DOHH2 (cell line): ENCODE measurements around the gene HDAC4.
"Not testable (repeated sequence)": the region's sequence is repeated elsewhere in the genome, so short reads cannot be mapped to it uniquely, and the experiment has no call there.

Source experiments
- H3F3A ChIP-seq: fragments of 200-600 bp; sonication (generic), shearing (Covaris generic); 2 replicates; pipeline ENCODE4 v1.6.0; 2016; ENCODE audit warnings: antibody characterized with exemption, mild to moderate bottlenecking; ENCODE audit not compliant: control insufficient read depth, insufficient read depth
- H3K27ac ChIP-seq: fragments of 200-600 bp; sonication (generic); 2 replicates; pipeline ENCODE4 v1.5.1; 2014; ENCODE audit warnings: low read depth, mild to moderate bottlenecking, low read length, moderate library complexity
- H3K27me3 ChIP-seq: fragments of 200-600 bp; sonication (generic); 2 replicates; pipeline ENCODE4 v1.6.1; 2014; ENCODE audit warnings: mild to moderate bottlenecking, low read length, mixed read lengths; ENCODE audit not compliant: control insufficient read depth
- H3K36me3 ChIP-seq: fragments of 200-600 bp; sonication (generic); 2 replicates; pipeline ENCODE4 v1.6.1; 2014; ENCODE audit warnings: mild to moderate bottlenecking, low read length, moderate library complexity, mixed read lengths; ENCODE audit not compliant: control insufficient read depth
- H3K4me1 ChIP-seq: fragments of 200-600 bp; sonication (generic); 2 replicates; pipeline ENCODE4 v1.6.1; 2014; ENCODE audit warnings: mild to moderate bottlenecking, low read length, mixed read lengths; ENCODE audit not compliant: control insufficient read depth
- H3K4me2 ChIP-seq: fragments of 200-600 bp; sonication (generic); 2 replicates; pipeline ENCODE4 v1.6.0; 2014; ENCODE audit warnings: mild to moderate bottlenecking, low read length, moderate library complexity
- H3K4me3 ChIP-seq: fragments of 200-600 bp; sonication (generic); 2 replicates; pipeline ENCODE4 v1.5.1; 2014; ENCODE audit warnings: mild to moderate bottlenecking, low read length, mixed read lengths
- H3K79me2 ChIP-seq: fragments of 200-600 bp; sonication (generic); 2 replicates; pipeline ENCODE4 v1.6.1; 2014; ENCODE audit warnings: mild to moderate bottlenecking, low read length, mixed read lengths; ENCODE audit not compliant: control insufficient read depth
- H3K9me2 ChIP-seq: fragments of 200-600 bp; sonication (generic); replicated peaks from 2 replicates; pipeline ENCODE4 v1.6.1; 2014; ENCODE audit warnings: mild to moderate bottlenecking, low read length, mixed read lengths; ENCODE audit not compliant: control insufficient read depth
- H3K9me3 ChIP-seq: fragments of 200-600 bp; sonication (generic); 2 replicates; pipeline ENCODE4 v1.6.1; 2014; ENCODE audit warnings: antibody characterized with exemption, low read length, mixed read lengths; ENCODE audit not compliant: control insufficient read depth, insufficient read depth
- H4K20me1 ChIP-seq: fragments of 200-600 bp; sonication (generic); 2 replicates; pipeline ENCODE4 v1.6.0; 2014; ENCODE audit warnings: low read depth, mild to moderate bottlenecking, antibody characterized with exemption, low read length, moderate library complexity; ENCODE audit not compliant: control insufficient read depth, insufficient read depth
- CTCF ChIP-seq: fragments of 200-600 bp; sonication (generic); IDR thresholded peaks from one replicate; pipeline ENCODE4 v1.5.1; 2014; ENCODE audit warnings: antibody characterized with exemption, mild to moderate bottlenecking, low read depth, low read length; ENCODE audit not compliant: poor library complexity, severe bottlenecking
- EZH2phosphoT487 ChIP-seq: fragments of 200-600 bp; sonication (generic); IDR thresholded peaks from 2 replicates; pipeline ENCODE4 v1.6.1; 2017; ENCODE audit warnings: borderline replicate concordance, mild to moderate bottlenecking, antibody characterized with exemption, low read length, moderate library complexity, mixed read lengths

The HDAC4 gene

GRCh38 chr2:239177908-239178307 lies 222.9 kb downstream of the HDAC4 start:
- Histone ChIP-seq H3K27me3 (no peaks in the 10 kb centered on the region), H3K9me3 (no peaks in the 10 kb centered on the region), H3K4me1 (no peaks in the 10 kb centered on the region), H3K79me2 (no peaks in the 10 kb centered on the region), H3K27ac (no peak overlapping the region), H3K9me2 (no peaks in the 10 kb centered on the region), H4K20me1 (no peaks in the 10 kb centered on the region), H3K36me3 (no peaks in the 10 kb centered on the region), H3F3A (no peaks in the 10 kb centered on the region), H3K4me2 (no peak overlapping the region), H3K4me3 (no peak overlapping the region)
- TF ChIP-seq CTCF (no peak), EZH2phosphoT487 (no peak)

- Histone ChIP-seq H3K36me3 (no peaks in the 10 kb centered on the region), H3F3A (no peaks in the 10 kb centered on the region), H3K9me2 (no peaks in the 10 kb centered on the region), H3K4me1 (no peaks in the 10 kb centered on the region), H4K20me1 (no peaks in the 10 kb centered on the region), H3K9me3 (no peaks in the 10 kb centered on the region), H3K27ac (no peak overlapping the region), H3K4me2 (no peak overlapping the region), H3K79me2 (no peaks in the 10 kb centered on the region), H3K27me3 (no peaks in the 10 kb centered on the region), H3K4me3 (no peak overlapping the region)
- no peak for TF ChIP-seq EZH2phosphoT487
Observed at GRCh38 chr2:239177325-239177724, 223.5 kb downstream of the HDAC4 start.

GRCh38 chr2:239176138-239176803 lies 224.5 kb downstream of the HDAC4 start:
- H3K27me3 ChIP-seq, H3K4me3 ChIP-seq, H3F3A ChIP-seq, H3K9me2 ChIP-seq, H4K20me1 ChIP-seq, H3K9me3 ChIP-seq, H3K27ac ChIP-seq, H3K4me1 ChIP-seq, H3K36me3 ChIP-seq, H3K4me2 ChIP-seq, H3K79me2 ChIP-seq: not testable (repeated sequence)

- Histone ChIP-seq H3K4me2 (no peak overlapping the region), H3K27ac (no peak overlapping the region), H3K36me3 (no peaks in the 10 kb centered on the region), H4K20me1 (no peaks in the 10 kb centered on the region), H3F3A (no peaks in the 10 kb centered on the region), H3K27me3 (no peaks in the 10 kb centered on the region), H3K9me3 (peaks cover 9% of the 10 kb centered on the region; the same call in 1 of the 2 replicates), H3K9me2 (no peaks in the 10 kb centered on the region), H3K79me2 (no peaks in the 10 kb centered on the region), H3K4me1 (no peaks in the 10 kb centered on the region), H3K4me3 (no peak overlapping the region)
- TF ChIP-seq CTCF (no peak), EZH2phosphoT487 (no peak)
Observed at GRCh38 chr2:239175181-239175580, 225.6 kb downstream of the HDAC4 start.
